ENCODE measurements around the gene GNG11.

The GNG11 gene

GRCh38 chr7:93938293-93938692 is 16.8 kb downstream of the GNG11 start:
- no peak for TF ChIP-seq CTCF (conservative IDR thresholded peaks at IDR 0.05; ENCODE audit: low read depth, low read length)
- DNase-seq (ENCODE audit: low read depth) = no peak
- no peak overlapping the region for H3K4me3 ChIP-seq (ENCODE audit: low read length)

GRCh38 chr7:93941945-93942344 is 20.4 kb downstream of the GNG11 start:
- DNase-seq (ENCODE audit: low read depth) = no peak
- H3K4me3 ChIP-seq (ENCODE audit: low read length) = no peak overlapping the region
- no peak for TF ChIP-seq CTCF (conservative IDR thresholded peaks at IDR 0.05; ENCODE audit: low read depth, low read length)

GRCh38 chr7:93943816-93944540 is 22.4 kb downstream of the GNG11 start:
- no peak for DNase-seq (ENCODE audit: low read depth)
- TF ChIP-seq CTCF (conservative IDR thresholded peaks at IDR 0.05; ENCODE audit: low read depth, low read length) = no peak
- H3K4me3 ChIP-seq (ENCODE audit: low read length) = no peak overlapping the region

- DNase-seq (ENCODE audit: low read depth) = no peak
- TF ChIP-seq CTCF (conservative IDR thresholded peaks at IDR 0.05; ENCODE audit: low read depth, low read length) = no peak
Measured at GRCh38 chr7:93944673-93945072, 23.1 kb downstream of the GNG11 start.

GRCh38 chr7:93945083-93945482 is 23.5 kb downstream of the GNG11 start:
- no peak overlapping the region for H3K4me3 ChIP-seq (ENCODE audit: low read length)
- TF ChIP-seq CTCF (conservative IDR thresholded peaks at IDR 0.05; ENCODE audit: low read depth, low read length) = no peak
- no peak for DNase-seq (ENCODE audit: low read depth)

More at GRCh38 chr7:93944673-93945072, 23.1 kb downstream of the GNG11 start:
- no peak overlapping the region for H3K4me3 ChIP-seq (ENCODE audit: low read length)

GRCh38 chr7:93945756-93946535 is 24.4 kb downstream of the GNG11 start:
- TF ChIP-seq CTCF (conservative IDR thresholded peaks at IDR 0.05; ENCODE audit: low read depth, low read length) = no peak
- H3K4me3 ChIP-seq (ENCODE audit: low read length) = no peak overlapping the region
- no peak for DNase-seq (ENCODE audit: low read depth)

- no peak for DNase-seq (ENCODE audit: low read depth)
- no peak for TF ChIP-seq CTCF (conservative IDR thresholded peaks at IDR 0.05; ENCODE audit: low read depth, low read length)
- H3K4me3 ChIP-seq (ENCODE audit: low read length) = no peak overlapping the region
Measured at GRCh38 chr7:93948106-93948505, 26.6 kb downstream of the GNG11 start.
